Body of pancreas (tissue), 4 donors: ENCODE data around the gene ASIC3. TPM values are rescaled to one million over a fixed set of nuclear protein-coding genes. Genes with fewer than 3 reads are reported as not detected.

ENCODE experiments used
- ATAC-seq: fragments of 150-250 bp; one replicate; pipeline ENCODE4 v1.9.1; 2016
- DNase-seq, 4 donors: peaks; one replicate each; pipeline ENCODE4 v3.0.0-alpha.2; 2019
- H3K27ac ChIP-seq, 4 donors: fragments of 200-600 bp; sonication (generic); 1 replicate in 3 of 4; 2 replicates in 1 of 4; pipeline versions ENCODE4 v1.5.1 to v1.6.1; 2016 to 2019; ENCODE audit warnings: mild to moderate bottlenecking in 1 of 4, mixed read lengths in 1 of 4, moderate library complexity in 1 of 4
- H3K27me3 ChIP-seq, 2 donors: fragments of 200-600 bp; sonication (generic); one replicate each; pipeline ENCODE4 v1.6.0; 2016; ENCODE audit warnings: mild to moderate bottlenecking in 1 of 2
- H3K36me3 ChIP-seq, 2 donors: fragments of 200-600 bp; sonication (generic); replicated peaks in 1 of 2; 2 replicates each; pipeline ENCODE4 v1.5.1; 2016; ENCODE audit warnings: low read depth in 2 of 2; ENCODE audit not compliant: insufficient read depth in 1 of 2
- H3K4me1 ChIP-seq: fragments of 200-600 bp; sonication (generic); one replicate; pipeline ENCODE4 v1.6.0; 2016
- H3K4me3 ChIP-seq, 2 donors: fragments of 200-600 bp; sonication (generic); 1 replicate in 1 of 2; 2 replicates in 1 of 2; pipeline ENCODE4 v1.5.1; 2016 to 2019
- H3K9me3 ChIP-seq, 3 donors: fragments of 200-600 bp; sonication (generic); 1 replicate in 2 of 3; 2 replicates in 1 of 3; pipeline ENCODE4 v1.5.1; 2016
- CTCF ChIP-seq, 7 experiments: fragments of 450-650 bp in 4 of 7; fragments of 200-600 bp in 3 of 7; sonication (generic) in 3 of 7; IDR thresholded peaks; one replicate each; pipeline ENCODE4 v1.5.1; 2016 to 2019; ENCODE audit warnings: antibody characterized with exemption in 7 of 7
- POLR2A ChIP-seq, 3 donors: fragments of 450-650 bp; IDR thresholded peaks; one replicate each; pipeline ENCODE4 v1.6.1; 2016; ENCODE audit warnings: antibody characterized with exemption in 3 of 3, mild to moderate bottlenecking in 2 of 3
- WGBS, 2 donors: methylation state at CpG; one replicate each; pipeline ENCODE4 v1.1.5; 2017; 5-methylcytosine and 5-hydroxymethylcytosine counted together
- intact Hi-C: fragments of 100-400 bp; cut with DNase I; formaldehyde crosslinking; loops from one replicate; pipeline ENCODE4 v1.15.1; 2023
- total RNA-seq, 2 donors: library from RNA; depleted of rRNA; stranded (reverse); fragments of >200 nt; gene quantifications; one replicate each; pipeline ENCODE4 v1.1.0, GENCODE V29; 2016

Gene ASIC3
- total RNA-seq, 2 donors from 2014 or later: 0.78 to 1.3 TPM

- ATAC-seq (no peak), DNase-seq (no peak)
- Histone ChIP-seq H3K27ac (no peak overlapping the region), H3K9me3 (no peaks in the 10 kb centered on the region), H3K4me3 (no peak overlapping the region), H3K36me3 (no peaks in the 10 kb centered on the region), H3K27me3 (no peaks in the 10 kb centered on the region), H3K4me1 (no peaks in the 10 kb centered on the region)
- 84 to 92% methylated on average over 7 to 10 of the region's 10 CpGs for WGBS, 2 donors
- intact Hi-C loops: no loop called here
- TF ChIP-seq POLR2A (IDR thresholded peaks at IDR 0.05) (no peak), CTCF (IDR thresholded peaks at IDR 0.05) (no peak)
Measured at GRCh38 chr7:151100921-151101320, 52.6 kb downstream of the ASIC3 start.

- DNase-seq (no peak), ATAC-seq (no peak)
- 84 to 92% methylated on average over 17 to 24 of the region's 24 CpGs for WGBS, 2 donors
- H3K27me3 ChIP-seq: no peaks in the 10 kb centered on the region
- no peak overlapping the region for H3K4me3 ChIP-seq
- H3K9me3 ChIP-seq: no peaks in the 10 kb centered on the region
- H3K4me1 ChIP-seq: no peaks in the 10 kb centered on the region
- TF ChIP-seq POLR2A (IDR thresholded peaks at IDR 0.05) (no peak), CTCF (IDR thresholded peaks at IDR 0.05) (no peak)
- intact Hi-C loops: no loop called here
- no peaks in the 10 kb centered on the region for H3K36me3 ChIP-seq
- no peak overlapping the region for H3K27ac ChIP-seq
Measured at GRCh38 chr7:151101621-151102396, 53.5 kb downstream of the ASIC3 start.

Other genes starting within 250 kb of the ASIC3 start
- gene TMEM176B, start 248.2 kb upstream of the ASIC3 start, total RNA-seq: 10 to 100 TPM; 32.9 to 36.3 TPM
- gene TMEM176A, start 247.8 kb upstream of the ASIC3 start, total RNA-seq: 10 to 100 TPM in 1 of 2 donors, 1 to 10 TPM in 1; 7.6 to 27.5 TPM
- 1 to 10 TPM in 1 of 2 donors, not detected in 1; 1.6 TPM for gene AOC1, start 196.0 kb upstream of the ASIC3 start, total RNA-seq
- gene KCNH2, start 70.2 kb upstream of the ASIC3 start, total RNA-seq: 1 to 10 TPM; 3.6 to 5.3 TPM
- gene NOS3, start 57.5 kb upstream of the ASIC3 start, total RNA-seq: 1 to 10 TPM; 4.9 to 7.6 TPM
- not detected for gene ATG9B, start 24.0 kb upstream of the ASIC3 start, total RNA-seq
- gene ABCB8, start 20.1 kb upstream of the ASIC3 start, total RNA-seq: 10 to 100 TPM in 1 of 2 donors, 1 to 10 TPM in 1; 8.8 to 39.6 TPM
- gene CDK5, start 9.4 kb downstream of the ASIC3 start, total RNA-seq: 1 to 10 TPM; 2.3 to 6.3 TPM
- 100 to 1,000 TPM in 1 of 2 donors, 10 to 100 TPM in 1; 50.1 to 147 TPM for gene SLC4A2, start 11.1 kb downstream of the ASIC3 start, total RNA-seq
- gene FASTK, start 32.3 kb downstream of the ASIC3 start, total RNA-seq: 100 to 1,000 TPM in 1 of 2 donors, 10 to 100 TPM in 1; 60.7 to 201 TPM
- 10 to 100 TPM; 34.9 to 54.2 TPM for gene TMUB1, start 35.0 kb downstream of the ASIC3 start, total RNA-seq
- gene AGAP3, start 37.9 kb downstream of the ASIC3 start, total RNA-seq: 100 to 1,000 TPM in 1 of 2 donors, 10 to 100 TPM in 1; 45.4 to 104 TPM
- not detected for gene GBX1, start 119.2 kb downstream of the ASIC3 start, total RNA-seq
- not detected for gene ASB10, start 138.7 kb downstream of the ASIC3 start, total RNA-seq
- not detected for gene H2BK1, start 162.0 kb downstream of the ASIC3 start, total RNA-seq
- 10 to 100 TPM; 11.9 to 13.5 TPM for gene ABCF2, start 178.7 kb downstream of the ASIC3 start, total RNA-seq
- 10 to 100 TPM; 24.4 to 52.1 TPM for gene CHPF2, start 184.0 kb downstream of the ASIC3 start, total RNA-seq
- gene SMARCD3, start 200.2 kb downstream of the ASIC3 start, total RNA-seq: 10 to 100 TPM; 22.3 to 37.2 TPM